Posterior vena cava (tissue), 2 donors: Measurements from ENCODE around the gene PLAC9. TPM values are rescaled to one million over a fixed set of nuclear protein-coding genes. Genes with fewer than 3 reads are reported as not detected.
"Not testable (repeated sequence)": the region's sequence is repeated elsewhere in the genome, so short reads cannot be mapped to it uniquely, and the experiment has no call there.

Source experiments
- DNase-seq: peaks from one replicate; pipeline ENCODE4 v3.0.0-alpha.2; 2020; ENCODE audit warnings: low spot score
- intact Hi-C, 2 donors: fragments of 100-400 bp; cut with DNase I; formaldehyde crosslinking; loops; one replicate each; pipeline versions ENCODE4 v1.14.1 to v1.14.2; 2022 to 2023
- long read RNA-seq, 2 donors: library from polyadenylated mRNA; unstranded; transcript quantifications; one replicate each; pipeline ENCODE4 v2.0.0, GENCODE V29; 2020 to 2021
- total RNA-seq, 2 donors: library from RNA; stranded (reverse); fragmentation: NEBNext Ultra II Directional; extraction: Animal tissue kit (Norgen Biotek cat#: 25700); gene quantifications; one replicate each; pipeline ENCODE4 v1.2.1, GENCODE V29; 2021
- donor health status: DM: yes; HTN: yes; CAD: no.
- donor health status: DM: yes; HTN: yes; CAD: no.

Gene PLAC9, protein sequence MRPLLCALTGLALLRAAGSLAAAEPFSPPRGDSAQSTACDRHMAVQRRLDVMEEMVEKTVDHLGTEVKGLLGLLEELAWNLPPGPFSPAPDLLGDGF
- total RNA-seq, result 100 to 1,000 TPM in 1 of 2 donors, 10 to 100 TPM in 1; 62.4 to 155 TPM
- long read RNA-seq, donor 1, transcript PLAC9-201 (4 exons, 785 nt), result major isoform, 23 of 24 reads
- long read RNA-seq, donor 1, partial matches to known transcripts, result 0 of 24 reads
- long read RNA-seq, donor 1, other reads (novel, unspliced or antisense), result 1 of 24 reads
- long read RNA-seq, donor 2, transcript PLAC9-201 (4 exons, 785 nt), result major isoform, 13 of 16 reads
- long read RNA-seq, donor 2, partial matches to known transcripts, result 1 of 16 reads
- long read RNA-seq, donor 2, other reads (novel, unspliced or antisense), result 1 of 16 reads

DNA sequence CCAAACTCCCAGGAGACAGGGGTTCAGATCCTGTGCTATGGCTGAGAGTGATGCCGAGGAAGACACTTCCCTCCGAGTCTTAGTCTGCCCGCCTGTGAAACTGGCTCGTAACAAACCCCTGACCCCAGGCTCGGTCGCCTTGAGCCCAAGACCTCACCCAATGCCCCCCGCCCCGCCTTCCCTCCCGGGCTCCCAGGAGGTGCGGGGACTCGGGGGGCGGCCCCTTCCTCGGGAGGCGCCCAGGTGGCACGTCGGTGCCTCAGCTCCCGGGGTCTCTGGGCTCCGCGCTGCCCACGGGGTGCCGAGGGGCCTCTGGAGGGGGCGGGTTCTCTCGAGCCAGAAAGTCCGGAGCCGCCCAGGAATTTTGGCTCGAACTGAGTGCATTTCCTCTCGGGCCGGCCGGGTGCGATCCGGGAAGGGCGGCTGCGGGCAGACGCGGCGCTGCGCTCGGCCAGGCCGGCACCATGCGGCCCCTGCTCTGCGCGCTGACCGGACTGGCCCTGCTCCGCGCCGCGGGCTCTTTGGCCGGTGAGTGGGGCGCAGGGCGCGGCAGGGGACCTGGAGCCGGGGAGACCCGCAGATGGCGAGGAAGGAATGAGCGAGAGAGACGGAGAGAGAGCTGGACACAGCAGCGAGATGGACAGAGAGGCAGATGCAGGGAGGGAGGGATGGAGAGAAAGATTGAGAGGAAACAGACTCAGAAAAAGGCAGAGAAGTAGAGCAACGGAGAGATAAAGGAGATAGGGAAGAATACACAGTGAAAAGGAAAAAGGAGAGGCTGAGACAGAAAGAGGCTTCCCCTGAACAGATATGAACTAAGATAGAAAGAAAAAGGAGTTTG, at the start of gene PLAC9:
TSS of gene PLAC9 (plus strand) at position 432 of the 841 bp plus-strand sequence. CDS start at position 465, 33 bp downstream.
- DNase-seq, result no peak
- intact Hi-C loops, result no loop called here

DNA sequence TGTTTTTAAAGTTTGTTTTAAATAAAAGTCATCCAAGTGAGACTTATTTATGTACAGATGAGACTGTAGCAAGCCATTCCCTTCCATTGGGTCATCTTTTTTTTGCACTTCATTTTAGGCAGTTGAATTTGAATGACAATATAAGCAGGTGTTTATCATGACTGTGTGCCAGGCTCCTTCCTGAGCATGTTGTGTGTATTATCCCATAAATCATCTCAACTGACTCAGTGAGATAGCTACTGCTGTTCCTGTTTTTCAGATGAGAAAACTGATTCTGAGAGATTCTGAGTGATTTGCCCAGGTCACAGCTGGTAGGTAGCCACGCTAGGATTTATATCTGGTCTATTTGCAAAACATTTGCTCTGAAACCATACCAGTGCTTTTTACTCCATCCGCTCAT, 42.4 kb upstream of the PLAC9 start:
- DNase-seq, result no peak
- intact Hi-C loops, result loop anchor here in 1 of 2 donors (10.0 kb wide), 1 partner anchor 1925 kb away; no protein-coding TSS in a partner anchor

DNA sequence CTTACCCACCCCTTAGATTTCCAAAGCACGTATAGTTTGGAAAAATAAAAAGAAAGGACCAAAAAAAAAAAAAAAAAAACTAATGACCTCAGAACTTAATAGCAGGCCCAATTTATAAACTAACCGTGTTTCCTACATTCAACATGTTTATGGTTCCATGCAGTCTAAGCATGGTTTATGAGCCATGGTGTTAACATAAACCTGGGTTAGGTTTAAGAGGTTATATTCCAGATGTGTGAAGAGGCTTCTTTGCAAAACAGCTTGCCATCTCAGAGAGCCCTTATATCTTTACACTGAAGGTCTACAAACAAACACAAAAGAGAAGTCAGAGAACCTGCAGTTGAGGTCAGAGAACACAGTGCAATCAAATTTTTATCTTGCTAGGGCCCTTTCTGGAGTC, 38.3 kb upstream of the PLAC9 start:
- no peak for DNase-seq

GRCh38 chr10:80098272-80098671, 34.3 kb upstream of the PLAC9 start:
- intact Hi-C loops, result loop anchor here in 1 of 2 donors (10.0 kb wide), 1 partner anchor 1933 kb away; no protein-coding TSS in a partner anchor

More for the DNA sequence above, 38.3 kb upstream of the PLAC9 start:
- intact Hi-C loops, result loop anchor here in 1 of 2 donors (10.0 kb wide), 1 partner anchor 1929 kb away; no protein-coding TSS in a partner anchor

DNA sequence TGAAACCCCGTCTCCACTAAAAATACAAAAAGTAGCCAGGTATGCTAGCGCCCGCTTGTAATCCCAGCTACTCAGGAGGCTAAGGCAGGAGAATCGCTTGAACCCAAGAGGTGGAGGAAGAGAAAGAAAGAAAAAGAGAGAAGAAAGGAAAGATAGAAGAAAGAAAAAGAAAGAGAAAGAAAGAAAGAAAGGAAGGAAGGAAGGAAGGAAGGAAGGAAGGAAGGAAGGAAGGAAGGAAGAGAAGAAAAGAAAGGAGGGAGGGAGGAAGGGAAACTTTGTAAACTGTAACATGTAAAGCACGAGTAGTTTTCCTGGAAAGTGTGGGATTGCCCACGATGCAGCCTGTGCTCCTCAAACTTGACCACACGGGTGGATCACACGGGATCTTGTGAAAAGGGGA, 33.2 kb upstream of the PLAC9 start:
- not testable (repeated sequence) for DNase-seq
- intact Hi-C loops, result loop anchor here in 1 of 2 donors (10.0 kb wide), 1 partner anchor 1934 kb away; no protein-coding TSS in a partner anchor

More at GRCh38 chr10:80098272-80098671, 34.3 kb upstream of the PLAC9 start:
- not testable (repeated sequence) for DNase-seq

DNA sequence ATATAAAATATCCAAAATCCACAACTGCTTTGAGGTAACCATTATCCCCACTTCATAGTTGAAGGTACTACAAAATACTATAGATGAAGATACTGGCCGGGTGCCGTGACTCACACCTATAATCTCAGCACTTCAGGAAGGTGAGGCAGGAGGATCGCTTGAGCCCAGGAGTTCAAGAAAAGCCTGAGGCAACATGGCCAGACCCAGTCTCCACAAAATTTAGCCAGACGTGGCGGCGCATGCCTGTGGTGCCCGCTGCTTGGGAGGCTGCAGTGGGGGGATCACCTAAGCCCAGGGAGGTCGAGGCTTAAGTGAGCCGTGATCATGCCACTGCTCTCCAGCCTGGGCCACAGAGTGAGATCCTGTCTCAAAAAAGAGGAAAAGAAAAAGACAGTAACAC, 32.4 kb upstream of the PLAC9 start:
- DNase-seq, result no peak
- intact Hi-C loops, result no loop called here

- intact Hi-C loops, result no loop called here
- DNase-seq, result no peak
Observed at GRCh38 chr10:80100861-80101695, 31.5 kb upstream of the PLAC9 start.

DNA sequence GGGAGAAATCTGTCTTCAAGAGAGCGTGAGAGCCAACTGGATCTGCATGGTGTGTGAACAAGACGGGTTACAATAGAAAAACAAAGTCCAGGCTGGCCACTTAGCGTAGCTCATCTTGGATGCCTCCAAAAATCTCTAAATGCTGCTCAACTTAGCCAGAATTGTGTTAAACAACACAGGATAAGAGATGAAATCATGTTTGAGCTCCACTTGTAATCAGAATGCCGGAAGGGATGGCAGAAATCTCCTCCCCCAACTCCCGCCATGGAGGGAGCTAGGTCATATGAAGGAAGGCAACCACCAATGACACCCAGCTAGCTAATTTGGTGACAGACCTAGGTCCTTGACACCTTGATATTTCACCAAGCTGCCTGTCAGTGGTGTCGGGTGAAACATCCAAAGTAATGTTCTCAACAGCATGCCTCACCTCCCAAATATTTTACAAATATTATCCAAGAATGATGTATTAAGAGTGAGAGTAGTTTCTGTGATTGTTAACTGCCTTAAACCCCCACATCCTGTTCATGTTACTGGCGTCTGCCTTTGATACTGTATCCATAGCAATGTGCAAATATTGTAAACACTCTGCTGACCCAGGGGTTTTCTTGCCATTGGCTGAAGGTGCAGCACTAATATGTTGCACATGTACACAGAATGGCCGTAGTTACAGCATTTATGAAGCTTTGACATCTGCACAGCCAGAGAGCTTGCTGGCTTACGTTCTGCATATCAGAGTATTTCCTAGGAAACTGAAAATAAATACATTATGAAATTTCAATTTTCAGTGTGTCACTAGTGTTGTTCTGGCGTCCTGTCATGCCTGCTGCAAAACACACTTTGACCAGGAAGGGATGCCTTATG, 28.2 kb upstream of the PLAC9 start:
- intact Hi-C loops, result no loop called here
- no peak for DNase-seq

GRCh38 chr10:80108576-80109239, 23.8 kb upstream of the PLAC9 start:
- intact Hi-C loops, result no loop called here
- DNase-seq, result no peak

DNA sequence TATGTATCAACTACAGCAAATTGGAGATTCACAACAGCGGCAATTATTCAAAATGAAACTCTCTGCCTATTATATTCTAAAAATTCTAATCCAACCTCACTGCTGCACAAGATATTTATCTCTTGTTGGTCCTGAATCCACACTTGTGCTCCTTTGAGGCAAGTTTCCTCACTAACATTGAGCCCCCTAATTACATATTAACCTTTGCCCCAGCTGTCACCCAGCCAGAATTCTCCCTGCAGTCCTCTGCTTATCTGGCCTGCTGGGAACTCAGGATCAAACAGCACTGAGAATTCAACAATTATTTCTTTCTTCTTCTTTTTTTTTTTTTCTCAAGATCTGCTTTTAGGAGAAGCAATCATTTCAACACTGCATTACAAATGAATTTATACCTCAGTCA, 21.5 kb upstream of the PLAC9 start:
- DNase-seq, result no peak
- intact Hi-C loops, result no loop called here

DNA sequence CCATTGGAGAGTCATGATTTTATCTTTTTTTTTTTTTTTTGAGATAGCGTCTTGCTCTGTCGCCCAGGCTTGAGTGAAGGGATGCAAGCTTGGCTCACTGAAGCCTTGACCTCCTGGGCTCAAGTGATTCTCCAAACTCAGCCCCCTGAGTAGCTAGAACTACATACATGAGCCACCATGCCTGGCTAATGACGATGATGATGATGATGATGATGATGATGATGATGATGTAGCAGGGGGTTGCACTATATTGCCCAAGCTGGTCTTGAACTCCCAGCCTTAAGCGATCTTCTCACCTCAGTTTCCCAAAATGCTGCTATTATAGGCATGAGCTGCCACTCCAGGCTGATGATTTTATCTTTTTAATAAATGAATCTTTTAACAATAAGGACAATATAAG, 13.9 kb upstream of the PLAC9 start:
- intact Hi-C loops, result no loop called here
- DNase-seq, result no peak

GRCh38 chr10:80122110-80122710, 10.3 kb upstream of the PLAC9 start:
- intact Hi-C loops, result loop anchor here in 1 of 2 donors (10.0 kb wide), 1 partner anchor 47 kb away; the partner anchor contains the start of gene TMEM254
- no peak for DNase-seq

DNA sequence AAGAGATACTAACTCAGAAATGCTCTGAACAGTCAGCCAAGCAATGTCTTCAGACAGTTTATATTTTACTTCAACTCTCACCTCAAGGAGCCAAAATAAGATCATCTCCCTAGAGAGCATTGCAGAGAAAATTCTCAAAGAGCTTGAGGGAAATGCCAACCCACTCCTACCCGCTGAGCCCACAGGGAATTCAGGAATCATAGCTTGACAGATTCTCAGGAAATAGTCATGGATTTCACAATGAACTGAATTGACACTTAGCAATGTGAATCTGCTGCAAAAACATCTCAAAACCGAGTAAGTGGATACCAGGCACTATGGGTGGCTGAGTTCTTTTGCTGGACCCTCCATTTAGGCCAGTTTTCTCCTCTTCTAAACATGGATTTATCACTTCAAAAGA, 9.8 kb upstream of the PLAC9 start:
- intact Hi-C loops, result loop anchor here in 1 of 2 donors (10.0 kb wide), 1 partner anchor 48 kb away; the partner anchor contains the start of gene TMEM254
- no peak for DNase-seq

DNA sequence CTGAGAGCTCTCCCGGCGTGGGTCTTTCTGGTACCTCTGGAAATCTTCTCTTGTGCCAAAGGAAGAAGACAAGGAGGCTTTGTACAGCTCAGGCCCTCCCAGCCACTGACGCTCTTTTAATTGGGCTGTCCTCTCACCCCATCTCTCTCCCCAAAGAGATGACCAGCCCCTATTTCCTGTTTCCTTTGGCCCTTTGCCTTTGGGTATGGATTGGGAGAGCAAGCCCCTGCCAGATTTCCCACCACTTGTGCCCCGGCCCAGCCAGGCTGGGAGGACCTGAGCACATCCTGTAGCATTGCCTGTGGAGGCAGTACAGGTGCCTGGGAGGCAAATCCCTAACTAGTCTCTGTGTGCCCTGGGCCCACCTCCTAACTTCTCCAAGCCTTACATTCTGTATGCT, 5.7 kb upstream of the PLAC9 start:
- intact Hi-C loops, result loop anchor here in 1 of 2 donors (10.0 kb wide), 1 partner anchor 52 kb away; the partner anchor contains the start of gene TMEM254
- no peak for DNase-seq

- no peak for DNase-seq
- intact Hi-C loops, result no loop called here
Observed at GRCh38 chr10:80131499-80131901, 1.0 kb upstream of the PLAC9 start.

GRCh38 chr10:80133206-80133605, 676 bp downstream of the PLAC9 start:
- DNase-seq, result peak; percentile 89
- intact Hi-C loops, result no loop called here

GRCh38 chr10:80133687-80134086, 1.2 kb downstream of the PLAC9 start:
- intact Hi-C loops, DNase-seq: not testable (repeated sequence)
